DND-41 (cell line): ENCODE measurements around the gene KAZN.

ENCODE experiments used
- ATAC-seq: fragments of 200-7000 bp; cut with Tn5 transposase; 3 replicates; pipeline ENCODE4 v1.9.1; 2021; ENCODE audit warnings: low read depth; ENCODE audit not compliant: insufficient read depth
- DNase-seq: peaks from one replicate; pipeline ENCODE4 v3.0.0-alpha.2; 2020
- H2AFZ ChIP-seq: 2 replicates; pipeline ENCODE4 v1.6.0; 2012; ENCODE audit warnings: low read depth, low read length
- H3K27ac ChIP-seq: 2 replicates; pipeline ENCODE4 v1.5.1; 2012; ENCODE audit warnings: low read length, inconsistent platforms
- H3K27me3 ChIP-seq: fragments of 200-600 bp; sonication (generic); 2 replicates; pipeline ENCODE4 v1.6.0; 2012; ENCODE audit warnings: low read length, mild to moderate bottlenecking, inconsistent platforms; ENCODE audit not compliant: insufficient read depth, poor library complexity
- H3K36me3 ChIP-seq: 2 replicates; pipeline ENCODE4 v1.5.1; 2012; ENCODE audit warnings: low read length, inconsistent platforms; ENCODE audit not compliant: insufficient read depth
- H3K4me1 ChIP-seq: 2 replicates; pipeline ENCODE4 v1.5.1; 2012; ENCODE audit warnings: mild to moderate bottlenecking, low read length; ENCODE audit not compliant: insufficient read depth
- H3K4me2 ChIP-seq: 2 replicates; pipeline ENCODE4 v1.6.0; 2012; ENCODE audit warnings: mild to moderate bottlenecking, moderate library complexity, low read length, inconsistent platforms; ENCODE audit not compliant: insufficient read depth
- H3K4me3 ChIP-seq, 2 experiments: fragments of 200-600 bp in 1 of 2; shearing (Covaris generic) in 1 of 2; 2 replicates each; pipeline ENCODE4 v1.5.1; 2012 to 2016; ENCODE audit warnings: inconsistent platforms in 2 of 2, low read length in 2 of 2, mild to moderate bottlenecking in 2 of 2, low read depth in 1 of 2, moderate library complexity in 1 of 2
- H3K79me2 ChIP-seq: 2 replicates; pipeline ENCODE4 v1.6.0; 2012; ENCODE audit warnings: low read length, inconsistent platforms; ENCODE audit not compliant: insufficient read depth
- H3K9ac ChIP-seq: 2 replicates; pipeline ENCODE4 v1.6.0; 2012; ENCODE audit warnings: low read depth, mild to moderate bottlenecking, inconsistent platforms, low read length, moderate library complexity
- H3K9me3 ChIP-seq: 2 replicates; pipeline ENCODE4 v1.5.1; 2012; ENCODE audit warnings: low read length, moderate library complexity, mild to moderate bottlenecking, inconsistent platforms; ENCODE audit not compliant: insufficient read depth, severe bottlenecking
- H4K20me1 ChIP-seq: 2 replicates; pipeline ENCODE4 v1.6.0; 2012; ENCODE audit warnings: low read length; ENCODE audit not compliant: insufficient read depth
- CTCF ChIP-seq: IDR thresholded peaks from 2 replicates; pipeline ENCODE4 v1.5.1; 2012; ENCODE audit warnings: borderline replicate concordance, low read length, moderate library complexity, mild to moderate bottlenecking; ENCODE audit not compliant: poor library complexity, severe bottlenecking; ENCODE audit errors: extremely low read depth
- EZH2 ChIP-seq: IDR thresholded peaks from 3 replicates; pipeline ENCODE4 v1.6.1; 2012; ENCODE audit warnings: borderline replicate concordance, low read depth, mild to moderate bottlenecking, moderate library complexity, low read length, inconsistent platforms; ENCODE audit not compliant: severe bottlenecking

The KAZN gene

GRCh38 chr1:14590411-14591180 lies 7.9 kb upstream of the KAZN start:
- Histone ChIP-seq H3K4me3 (no peak overlapping the region), H3K36me3 (no peaks in the 10 kb centered on the region), H3K79me2 (no peaks in the 10 kb centered on the region), H3K4me2 (no peak overlapping the region), H3K4me1 (no peaks in the 10 kb centered on the region), H2AFZ (no peak overlapping the region), H3K9ac (no peak overlapping the region), H3K27ac (no peak overlapping the region), H3K9me3 (no peaks in the 10 kb centered on the region), H4K20me1 (no peaks in the 10 kb centered on the region), H3K27me3 (no peaks in the 10 kb centered on the region)
- DNase-seq: peak; percentile 9
- TF ChIP-seq EZH2 (no peak), CTCF (no peak)
- ATAC-seq: no peak

DNA sequence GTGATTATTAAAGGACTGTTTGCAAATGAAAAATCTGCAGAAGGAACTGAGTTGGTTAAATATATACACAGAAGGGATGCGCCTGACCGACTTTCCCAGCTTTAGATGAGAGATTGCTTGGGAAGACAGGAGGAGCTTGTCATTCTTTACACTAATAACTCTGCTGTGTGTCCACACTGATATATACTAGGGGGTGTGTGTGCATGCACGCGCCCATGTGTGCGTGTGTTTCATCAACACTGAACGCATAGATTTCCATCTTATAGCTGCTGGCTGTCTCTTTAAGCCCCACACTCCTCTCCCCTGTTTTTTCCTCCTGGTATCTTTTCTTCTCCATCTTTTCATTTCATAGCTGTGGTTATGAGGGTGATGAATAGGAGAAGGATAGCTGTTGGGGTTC lies 6.9 kb upstream of the KAZN start:
- Histone ChIP-seq H3K27me3 (no peaks in the 10 kb centered on the region), H3K36me3 (no peaks in the 10 kb centered on the region), H3K4me1 (no peaks in the 10 kb centered on the region), H3K4me2 (no peak overlapping the region), H3K9me3 (no peaks in the 10 kb centered on the region), H3K4me3 (no peak overlapping the region), H3K79me2 (no peaks in the 10 kb centered on the region), H2AFZ (no peak overlapping the region), H4K20me1 (no peaks in the 10 kb centered on the region), H3K27ac (no peak overlapping the region), H3K9ac (no peak overlapping the region)
- no peak for TF ChIP-seq EZH2
- no peak for TF ChIP-seq CTCF
- no peak for DNase-seq
- ATAC-seq: no peak

- Histone ChIP-seq H3K4me2 (no peak overlapping the region), H3K27ac (no peak overlapping the region)
- TF ChIP-seq CTCF (no peak), EZH2 (no peak)
Observed at GRCh38 chr1:14592004-14592631, 6.4 kb upstream of the KAZN start.

More at GRCh38 chr1:14592004-14592631, 6.4 kb upstream of the KAZN start:
- no peaks in the 10 kb centered on the region for H4K20me1 ChIP-seq
- no peaks in the 10 kb centered on the region for H3K4me1 ChIP-seq
- no peak for ATAC-seq
- no peak for DNase-seq
- no peak overlapping the region for H2AFZ ChIP-seq
- H3K4me3 ChIP-seq: no peak overlapping the region
- H3K79me2 ChIP-seq: no peaks in the 10 kb centered on the region
- no peaks in the 10 kb centered on the region for H3K36me3 ChIP-seq
- H3K27me3 ChIP-seq: no peaks in the 10 kb centered on the region
- H3K9me3 ChIP-seq: no peaks in the 10 kb centered on the region
- no peak overlapping the region for H3K9ac ChIP-seq
